Measurements from ENCODE around the gene PADI1.

GRCh38 chr1:17200246-17200645 is 4.7 kb upstream of the PADI1 start:
- no peak for TF ChIP-seq EZH2 (IDR thresholded peaks at IDR 0.05; ENCODE audit: borderline replicate concordance, low read depth, low read length, severe bottlenecking)
- TF ChIP-seq CTCF (IDR thresholded peaks at IDR 0.05; ENCODE audit: borderline replicate concordance, extremely low read depth, low read length, poor library complexity, severe bottlenecking): no peak
